HG03457 (cell line): ENCODE data around the gene SNRPB2.

Source experiments
- ATAC-seq: cut with Tn5 transposase; IDR thresholded peaks from one replicate; pipeline ENCODE4 v1.9.1; 2021; ENCODE audit warnings: moderate number of reproducible peaks; ENCODE audit not compliant: unreplicated experiment

SNRPB2 gene

DNA sequence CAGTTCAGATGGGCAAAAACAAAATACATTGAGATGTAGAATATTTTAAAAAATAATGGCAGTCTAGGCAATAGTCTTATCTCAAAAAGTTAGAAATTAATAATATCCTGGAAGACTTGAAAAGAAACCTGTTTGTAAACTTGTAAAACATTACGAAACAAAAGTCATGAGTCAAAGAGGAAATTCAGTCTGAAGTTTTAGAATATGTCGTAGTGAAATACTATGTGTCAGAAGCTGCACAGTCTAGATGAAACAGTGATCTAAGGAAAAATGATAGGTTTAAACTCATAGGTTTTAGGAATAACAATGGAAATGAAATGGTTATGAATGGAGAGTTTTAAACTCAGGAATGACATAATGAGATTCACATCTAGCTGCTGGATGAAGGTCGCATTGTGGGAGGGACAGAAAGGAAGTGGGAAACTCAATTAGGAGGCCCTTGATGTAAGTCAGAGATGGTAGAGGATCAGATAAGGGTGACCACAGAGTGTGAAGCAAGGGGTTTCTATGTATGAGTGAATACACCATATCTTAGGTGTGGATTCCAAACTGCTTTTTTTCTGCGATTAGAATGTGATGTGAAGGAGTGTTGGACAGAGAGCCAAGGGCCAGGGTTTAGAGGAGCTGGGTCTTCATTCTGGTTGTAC, 2.8 kb downstream of the SNRPB2 start:
- ATAC-seq = no peak

DNA sequence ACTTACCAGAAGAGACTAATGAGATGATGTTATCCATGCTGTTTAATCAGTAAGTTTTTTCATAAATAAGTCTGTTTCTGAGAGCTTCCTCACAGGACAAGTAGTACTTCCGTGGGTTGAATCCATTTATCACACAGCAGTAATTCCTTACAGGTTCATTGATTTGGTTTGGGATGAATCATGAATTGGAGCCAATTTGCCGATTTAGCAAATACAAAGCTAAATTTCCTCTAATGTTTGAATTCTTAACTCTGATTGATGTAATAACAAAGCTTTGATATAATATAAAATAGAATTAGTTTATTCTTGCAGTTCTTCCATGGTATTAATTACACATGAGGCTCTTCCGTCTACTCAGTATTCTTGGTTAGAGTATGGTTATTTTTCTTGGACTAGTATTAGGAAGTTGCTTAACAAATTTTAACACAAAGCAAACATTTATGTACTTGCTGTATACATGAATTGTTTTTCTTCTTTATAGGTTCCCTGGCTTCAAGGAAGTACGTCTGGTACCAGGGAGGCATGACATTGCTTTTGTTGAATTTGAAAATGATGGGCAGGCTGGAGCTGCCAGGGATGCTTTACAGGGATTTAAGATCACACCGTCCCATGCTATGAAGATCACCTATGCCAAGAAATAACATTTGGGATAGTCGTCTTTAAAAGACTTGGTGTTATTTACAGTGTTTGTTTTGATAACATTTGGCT, 10.7 kb downstream of the SNRPB2 start:
- no peak for ATAC-seq

DNA sequence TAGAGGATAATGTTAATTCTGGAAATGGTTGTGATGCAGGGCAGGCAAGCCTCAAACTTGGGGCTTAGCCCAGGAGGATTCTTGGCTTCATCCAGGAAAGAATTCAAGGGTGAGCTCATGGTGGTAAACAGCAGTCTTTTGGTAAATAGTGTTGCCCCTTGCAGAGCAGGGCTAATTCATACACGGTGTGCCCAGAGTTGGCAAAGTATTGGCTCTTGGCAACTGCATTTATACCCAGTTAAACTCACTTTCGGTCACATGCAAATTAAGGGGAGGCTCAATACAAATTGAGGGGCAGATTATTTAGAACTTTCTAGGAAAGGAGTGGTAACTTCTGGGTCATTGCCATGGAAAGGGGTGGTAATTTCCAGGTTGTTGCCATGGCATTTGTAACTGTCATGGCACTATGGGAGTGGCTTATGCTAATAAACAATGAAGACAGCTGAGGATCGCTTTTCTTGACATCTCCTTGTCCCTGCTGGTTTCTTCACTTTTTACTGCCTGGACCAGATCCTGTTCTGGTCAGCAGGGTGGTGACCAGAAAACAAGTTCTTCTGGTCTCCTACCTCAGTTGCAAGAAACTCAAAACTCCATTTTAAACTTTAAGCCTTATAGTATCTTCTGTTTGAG, 14.5 kb downstream of the SNRPB2 start:
- no peak for ATAC-seq

DNA sequence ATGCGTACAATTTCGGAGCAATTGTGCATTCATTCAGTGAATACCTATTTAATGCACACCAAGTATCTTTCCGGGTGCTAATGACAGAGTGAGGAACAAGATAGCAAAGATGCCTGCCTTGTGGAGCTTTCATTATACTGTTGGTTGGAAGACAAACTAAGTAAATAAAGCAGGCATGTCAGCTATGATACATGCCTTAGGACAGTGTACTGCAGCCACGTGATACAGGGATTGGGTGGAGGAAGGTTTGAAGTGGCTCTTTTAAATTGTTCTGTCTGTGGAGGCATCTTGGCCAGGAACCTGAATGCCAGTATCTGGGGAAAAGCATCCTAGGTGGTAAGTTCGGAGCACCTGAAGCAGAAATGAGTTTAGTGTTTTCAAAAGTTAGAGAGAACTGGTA, 15.4 kb downstream of the SNRPB2 start:
- ATAC-seq = no peak

DNA sequence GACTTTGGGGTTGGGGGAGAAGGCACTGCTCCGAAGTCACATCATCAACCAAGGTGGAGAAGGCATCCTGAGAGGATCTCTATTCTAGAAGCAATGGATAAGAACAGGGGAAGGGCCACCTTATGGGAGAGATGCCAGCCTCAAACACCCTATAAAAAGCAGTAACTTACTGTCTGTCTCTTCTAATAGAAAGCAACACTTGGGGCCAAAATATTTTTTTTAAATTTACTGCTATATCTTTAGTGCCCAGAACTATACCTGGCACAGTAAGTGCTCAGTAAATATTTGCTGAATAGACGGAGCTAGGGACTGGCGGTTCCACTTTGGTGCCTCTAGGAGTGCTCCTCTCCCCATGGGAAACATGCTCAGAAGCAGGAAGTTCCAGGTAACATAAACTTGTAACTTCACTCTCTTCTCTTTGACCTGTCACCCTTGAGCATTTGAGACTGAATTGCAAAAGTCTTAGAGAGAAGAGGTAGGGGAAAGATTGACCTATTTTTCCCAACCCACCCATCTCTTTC, 17.5 kb downstream of the SNRPB2 start:
- ATAC-seq = no peak

DNA sequence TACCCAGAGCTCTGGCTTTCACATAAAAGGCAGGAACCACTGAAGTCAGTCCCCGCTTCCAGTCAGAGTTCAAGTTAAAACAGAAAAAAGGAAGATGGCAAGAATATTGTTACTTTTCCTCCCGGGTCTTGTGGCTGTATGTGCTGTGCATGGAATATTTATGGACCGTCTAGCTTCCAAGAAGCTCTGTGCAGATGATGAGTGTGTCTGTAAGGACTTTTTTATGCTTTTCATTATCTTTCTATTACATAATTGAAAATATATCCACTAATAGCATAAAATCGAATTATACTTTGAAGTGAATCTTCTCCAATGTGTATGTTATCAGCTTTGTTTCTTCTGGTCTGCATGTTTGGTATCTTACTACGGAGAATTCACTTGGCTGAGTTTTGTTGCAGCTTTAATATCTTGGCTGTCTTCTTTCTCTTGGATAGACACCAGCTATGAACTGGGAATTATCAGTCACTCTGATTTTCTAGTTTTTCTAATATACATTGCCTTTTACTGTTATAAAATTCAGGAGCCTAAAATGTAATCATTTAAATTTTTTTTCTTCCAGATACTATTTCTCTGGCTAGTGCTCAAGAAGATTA, 18.6 kb downstream of the SNRPB2 start, which contains the start of gene OTOR:
Gene OTOR (plus strand): TSS at position 51 of the 593 bp plus-strand sequence. CDS start 44 bp downstream, at position 95.
- ATAC-seq = no peak

DNA sequence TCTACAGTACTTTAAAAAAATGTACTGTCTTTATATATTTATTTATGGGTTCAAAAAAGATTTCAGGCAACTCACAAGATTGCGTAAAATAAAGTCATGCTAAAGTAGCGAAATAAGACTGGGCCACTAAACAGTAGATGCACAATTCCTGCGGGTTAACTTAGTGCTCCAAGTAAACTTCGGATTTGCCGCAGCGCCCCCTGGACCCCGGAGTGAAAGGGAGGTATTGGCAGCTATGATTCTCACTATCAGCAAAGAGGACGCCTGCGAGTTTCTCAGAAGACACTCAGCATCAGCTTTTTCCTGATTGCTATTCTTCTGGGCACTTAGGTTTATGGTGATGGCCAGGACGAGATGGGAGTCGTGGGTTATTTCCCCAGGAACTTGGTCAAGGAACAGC, 19.7 kb downstream of the SNRPB2 start:
- no peak for ATAC-seq

DNA sequence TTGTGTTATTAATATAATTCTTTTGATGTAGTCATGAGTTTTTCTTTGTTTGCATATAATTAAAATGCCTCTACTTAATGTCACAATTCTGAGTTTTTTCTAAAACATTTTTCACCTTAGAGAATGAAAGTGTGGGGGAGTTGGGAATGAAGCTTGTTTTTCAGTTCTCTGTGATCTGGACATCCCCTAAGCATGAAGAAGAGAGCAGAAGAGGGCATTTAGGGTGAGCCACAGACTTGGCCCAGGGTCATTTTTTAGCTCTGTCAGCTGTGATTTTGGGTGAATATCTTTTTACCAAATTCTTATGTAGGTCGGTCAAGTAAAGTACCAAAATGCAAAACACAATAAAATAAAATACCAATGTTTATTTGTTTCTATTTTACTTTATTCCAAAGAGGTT, 22.3 kb downstream of the SNRPB2 start:
- ATAC-seq = no peak

DNA sequence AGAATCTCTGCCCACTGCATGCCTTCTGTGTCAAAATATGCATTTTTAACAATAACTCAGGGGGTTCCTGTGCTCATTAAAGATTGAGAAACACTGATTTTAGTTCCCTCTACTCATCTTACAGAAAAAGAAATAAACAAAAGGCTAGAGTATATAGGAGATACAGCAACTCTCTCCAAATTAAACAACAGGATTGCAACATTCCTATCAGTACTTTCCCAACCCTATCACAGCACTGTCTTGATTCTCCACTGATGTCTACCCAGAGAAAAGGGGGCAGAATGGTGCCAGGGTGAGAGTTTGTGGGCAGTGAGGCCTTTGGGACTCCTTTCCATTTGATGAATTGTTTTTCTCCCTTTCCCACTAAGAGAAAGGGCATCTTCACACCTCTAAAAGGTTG, 23.1 kb downstream of the SNRPB2 start:
- no peak for ATAC-seq

DNA sequence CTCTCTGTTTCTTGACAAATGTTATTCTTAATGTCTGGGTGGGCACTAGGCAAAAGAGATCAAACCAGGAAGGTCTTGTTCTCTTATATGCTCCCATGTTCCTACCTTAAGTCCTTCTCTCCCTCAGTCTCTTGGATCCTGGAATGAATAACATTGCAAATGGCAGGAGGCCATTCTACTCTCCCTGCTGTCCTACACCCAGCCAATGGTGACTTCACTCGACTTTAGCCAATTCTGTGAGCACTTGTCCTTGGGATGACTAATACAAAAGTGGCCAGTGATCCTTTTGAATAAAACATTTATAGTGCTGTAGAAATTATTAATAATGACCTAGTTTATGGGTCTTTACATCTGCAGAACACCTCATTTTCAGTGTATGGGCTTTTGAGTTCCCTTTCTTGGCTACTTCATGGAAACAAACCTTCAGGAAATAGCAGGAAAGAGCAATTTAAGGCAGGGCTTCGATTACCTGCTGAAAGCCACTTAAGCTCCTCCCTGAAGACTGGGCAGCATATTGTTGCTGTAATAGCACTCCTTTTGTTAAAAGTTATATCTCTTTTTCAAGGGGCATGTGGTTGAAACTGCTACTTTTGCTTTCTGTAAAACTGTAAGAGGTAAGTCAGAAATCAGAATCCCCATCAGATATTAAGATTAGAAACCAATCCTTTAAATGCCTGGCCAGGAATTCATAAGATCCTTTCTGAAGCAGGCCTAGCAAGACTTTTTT, 28.8 kb downstream of the SNRPB2 start:
- no peak for ATAC-seq

DNA sequence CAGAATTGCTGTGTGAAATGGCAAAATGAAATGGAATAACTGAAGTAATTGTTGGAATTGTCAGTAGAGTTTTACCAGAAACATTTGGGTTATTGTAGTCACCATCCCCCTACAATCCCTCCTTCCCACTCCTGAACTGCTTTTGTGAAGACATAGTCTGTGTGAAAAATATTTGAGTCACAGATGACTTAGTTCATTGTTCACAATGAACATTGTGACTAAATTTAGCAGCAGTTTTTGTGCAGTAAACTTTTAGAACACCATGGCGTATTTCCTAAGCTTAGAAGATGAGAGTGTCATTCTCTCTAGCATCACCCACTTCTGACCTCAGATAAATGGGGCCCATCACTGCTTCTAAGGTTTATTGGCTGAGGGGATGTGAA, 29.3 kb downstream of the SNRPB2 start:
- ATAC-seq = no peak

DNA sequence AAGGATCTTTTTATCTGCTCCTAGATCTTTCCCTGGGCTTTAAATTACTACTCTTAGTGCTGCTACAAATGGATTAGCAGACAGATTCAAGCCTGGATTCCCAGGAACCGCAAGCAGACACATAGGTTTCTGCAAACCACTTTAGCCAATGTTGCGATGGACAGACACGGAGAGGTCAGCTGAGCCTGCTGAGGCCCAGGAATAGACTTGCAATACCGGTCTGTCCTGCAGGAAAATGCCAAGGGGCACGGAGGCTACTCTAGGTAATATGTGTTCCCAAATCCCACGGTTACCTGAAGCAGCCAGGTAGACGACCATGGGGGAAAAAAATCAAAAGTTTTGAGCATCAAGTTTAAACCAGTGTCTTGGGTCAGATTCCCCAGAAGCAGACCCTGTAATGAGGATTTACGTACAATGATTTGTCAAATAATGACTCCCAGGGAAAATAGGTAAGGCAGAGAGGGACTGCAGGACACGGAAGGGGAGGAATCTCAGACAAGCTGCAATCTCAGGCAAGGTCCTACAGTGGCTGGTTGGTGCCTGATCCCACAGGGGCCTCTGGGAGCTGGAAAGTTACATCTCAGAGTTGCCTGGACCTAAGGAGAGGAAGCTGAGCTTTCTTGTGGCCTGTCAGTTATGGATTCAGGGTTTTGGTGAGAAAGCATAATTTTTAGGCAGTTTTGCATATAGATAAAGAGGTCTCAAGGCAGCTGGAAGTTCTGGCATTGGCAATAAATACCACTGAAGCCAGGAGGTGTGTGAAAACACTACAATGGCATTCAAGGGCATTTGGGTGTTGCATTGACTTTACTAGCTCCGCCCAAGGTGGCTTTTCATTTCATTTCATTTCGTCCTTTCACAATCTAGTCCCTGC, 30.8 kb downstream of the SNRPB2 start:
- ATAC-seq = no peak

DNA sequence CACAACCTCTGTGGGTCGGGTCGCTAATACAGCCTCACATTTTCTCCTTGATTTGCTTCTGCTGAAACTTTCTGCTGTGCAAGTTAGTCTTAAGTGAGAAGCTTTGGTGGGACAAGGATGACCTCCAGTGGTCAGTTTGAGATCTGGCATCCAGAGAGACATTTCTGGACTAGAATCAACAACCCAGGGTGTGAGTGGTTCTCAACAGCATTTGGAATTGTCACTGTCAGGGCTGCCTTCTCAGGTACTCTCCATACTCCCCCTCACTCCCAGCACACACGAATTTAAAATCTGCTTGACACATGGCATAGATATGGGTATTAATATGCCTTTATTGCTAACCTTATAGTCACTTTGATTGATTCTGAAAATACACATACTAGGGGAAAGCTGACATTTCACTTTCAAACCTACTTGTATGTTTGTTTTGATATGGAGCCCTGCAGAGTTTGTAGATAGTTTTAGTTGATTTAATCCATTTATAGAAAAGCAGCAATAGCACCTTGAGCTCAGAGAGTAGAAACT, 31.5 kb downstream of the SNRPB2 start:
- ATAC-seq = no peak

DNA sequence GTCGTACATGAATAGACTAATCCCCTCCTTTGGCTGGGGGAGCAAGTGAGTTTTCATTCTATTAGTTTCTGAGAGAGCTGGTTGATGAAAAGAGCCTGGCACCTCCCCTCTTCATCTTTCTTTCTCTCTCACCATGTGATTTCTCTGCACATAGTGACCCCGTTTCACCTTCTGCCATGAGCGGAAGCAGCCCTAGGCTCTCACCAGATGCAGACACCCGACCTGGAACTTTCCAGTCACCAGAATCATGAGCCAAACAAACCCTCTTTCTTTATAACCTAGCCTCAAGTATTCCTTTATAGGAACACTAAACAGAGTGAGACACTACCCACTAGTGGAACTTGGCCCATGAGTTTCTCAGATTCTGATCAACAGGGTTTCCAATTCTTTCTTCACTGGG, 34.7 kb downstream of the SNRPB2 start:
- no peak for ATAC-seq

DNA sequence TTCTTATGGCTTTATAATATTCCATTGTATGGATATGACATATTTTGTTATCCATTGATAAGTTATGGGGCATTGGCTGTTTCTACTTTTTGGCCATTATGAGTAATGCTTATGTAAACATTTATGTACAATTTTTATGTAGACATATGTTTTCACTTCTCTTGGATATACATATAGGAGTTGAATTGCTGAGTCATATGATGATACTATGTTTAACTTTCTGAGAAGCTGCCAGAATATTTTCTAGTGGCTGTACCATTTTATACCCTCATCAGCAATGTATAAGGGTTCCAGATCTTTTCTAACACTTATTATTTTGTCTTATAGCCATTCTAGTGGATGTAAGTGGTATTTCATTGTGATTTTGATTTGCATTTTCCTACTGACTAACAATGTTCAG, 41.4 kb downstream of the SNRPB2 start:
- ATAC-seq = no peak

DNA sequence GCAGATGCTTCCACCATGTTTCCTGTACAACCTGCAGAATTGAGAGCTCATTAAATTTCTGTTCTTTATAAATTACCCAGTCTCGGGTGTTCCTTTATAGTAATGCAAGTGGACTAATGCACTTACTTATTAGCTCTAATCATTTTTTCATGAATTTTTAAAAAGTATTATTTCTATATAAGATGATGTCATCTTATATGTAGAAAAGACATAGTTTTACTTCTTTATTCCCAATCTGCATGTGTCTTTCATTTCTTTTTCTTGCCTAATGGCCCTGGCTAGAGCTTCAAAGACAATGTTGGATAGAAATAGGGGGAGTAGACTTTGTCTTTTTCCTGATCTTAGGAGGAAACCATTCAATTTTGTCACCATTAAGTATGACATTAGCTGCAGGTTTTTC, 46.1 kb downstream of the SNRPB2 start:
- ATAC-seq = no peak

DNA sequence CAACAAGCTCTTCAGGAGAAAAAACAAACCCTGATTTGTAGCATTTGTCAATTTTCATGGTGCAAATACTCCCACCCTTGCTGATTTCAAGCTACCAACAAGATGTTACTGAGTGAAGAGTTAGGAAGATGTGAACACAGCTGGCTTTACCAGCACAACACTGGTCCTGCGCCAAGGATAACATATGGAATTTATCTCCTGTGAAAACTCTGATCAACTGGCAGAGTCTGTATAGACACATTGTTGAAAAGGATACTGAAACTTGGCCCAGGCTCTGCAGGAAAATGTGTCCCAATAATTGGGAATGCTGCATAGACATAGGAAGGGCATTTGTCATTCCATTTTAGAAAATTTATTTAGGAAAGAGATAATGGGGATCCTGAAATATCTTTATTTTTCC, 47.3 kb downstream of the SNRPB2 start:
- ATAC-seq = no peak

DNA sequence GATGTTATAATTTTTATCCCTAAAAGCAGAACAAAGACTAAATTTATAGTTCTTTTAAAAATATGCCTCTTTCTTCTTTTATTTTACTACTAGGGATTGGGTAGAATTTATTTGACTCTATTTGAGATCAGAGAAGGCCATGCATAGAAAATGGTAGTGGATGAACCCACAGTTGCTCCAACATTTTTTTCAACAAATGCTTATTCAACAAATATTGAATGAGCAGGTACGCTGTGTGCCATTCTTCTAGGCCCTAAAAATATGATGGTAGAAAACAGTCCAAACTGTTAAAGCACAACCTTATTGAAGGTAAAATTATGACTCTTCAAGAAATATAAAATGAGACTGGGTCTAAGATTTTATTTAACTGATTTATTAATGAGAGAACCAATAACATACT, 48.3 kb downstream of the SNRPB2 start:
- no peak for ATAC-seq

DNA sequence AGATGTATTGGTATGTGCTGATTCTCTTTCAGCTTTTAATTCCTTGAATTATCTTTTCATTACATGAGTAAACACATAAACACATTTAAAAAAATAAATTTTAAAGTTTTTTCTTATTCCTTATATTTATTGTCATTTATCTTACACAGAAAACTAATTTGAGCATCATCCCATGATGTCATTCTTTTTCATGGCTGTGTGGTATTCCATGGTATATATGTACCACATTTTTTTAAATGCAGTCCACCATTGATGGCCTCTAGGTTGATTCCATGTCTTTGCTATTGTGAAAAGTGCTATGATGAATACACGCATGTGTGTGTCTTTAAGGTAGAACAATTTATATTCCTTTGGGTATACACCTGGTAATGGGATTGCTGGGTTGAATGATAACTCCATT, 51.7 kb downstream of the SNRPB2 start:
- no peak for ATAC-seq

DNA sequence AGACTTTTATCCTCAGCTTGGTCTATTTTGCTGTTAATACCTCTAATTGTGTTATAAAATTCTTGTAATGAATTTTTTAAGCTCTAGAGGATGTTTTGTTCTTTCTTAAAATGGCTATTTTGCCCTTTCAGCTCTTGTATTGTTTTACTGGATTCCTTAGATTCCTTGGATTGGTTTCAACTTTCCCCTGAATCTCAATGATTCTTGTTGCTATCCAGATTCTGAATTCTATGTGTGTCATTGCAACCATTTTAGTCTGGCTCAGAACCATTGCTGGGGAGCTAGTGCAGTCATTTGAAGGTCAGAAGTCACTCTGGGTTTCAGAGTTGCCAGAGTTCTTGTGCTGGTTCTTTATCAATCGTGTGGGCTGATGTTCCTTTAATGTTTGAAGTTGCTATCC, 55.4 kb downstream of the SNRPB2 start:
- no peak for ATAC-seq
